Measurements from ENCODE around the gene PARD3B. TPM values are rescaled to one million over a fixed set of nuclear protein-coding genes. Genes with fewer than 3 reads are reported as not detected.

PARD3B gene
- total and polyA plus RNA-seq, 2 of the 13 experiments (the other 11 are each of a cell fraction or from before 2014, with no cell fraction given): 0.71 to 2.3 TPM

DNA sequence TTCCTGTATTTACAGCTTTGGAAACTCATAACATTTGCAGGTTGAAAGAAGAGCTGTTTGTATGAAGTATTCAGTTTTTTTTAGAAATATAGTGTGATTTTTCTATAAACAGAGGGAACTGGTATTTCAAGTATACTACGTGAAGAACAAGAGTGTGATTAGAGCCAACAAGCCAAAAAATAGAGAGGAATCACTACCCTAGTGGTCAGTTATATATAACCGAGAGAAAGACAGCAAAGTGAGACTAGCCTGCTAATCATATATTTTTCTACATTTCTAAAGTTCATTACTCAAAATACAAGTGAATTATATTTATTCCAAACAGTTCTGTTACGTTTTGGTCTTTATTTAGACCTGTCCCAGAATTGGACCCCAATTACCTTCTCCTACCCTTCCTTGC is 692.2 kb downstream of the PARD3B start:
- no peak for FAIRE-seq
- ChIA-PET CTCF (ENCODE audit: low intra/inter-chr PET ratio, low total read pairs) (no interaction called here), POLR2A (no interaction called here)
- Histone ChIP-seq H3K4me3 (replicated peaks in 1 of 3; ENCODE audit: insufficient read depth in 1 of 3, low read depth in 2 of 3, low read length in 3 of 3) (no peak overlapping the region), H3K27ac (ENCODE audit: extremely low read length, insufficient read depth, low read length) (no peak overlapping the region), H3K9ac (ENCODE audit: insufficient read depth, low read depth, low read length) (no peak overlapping the region), H2AFZ (ENCODE audit: low read length) (no peak overlapping the region), H3K79me2 (ENCODE audit: insufficient read depth, low read length) (no peaks in the 10 kb centered on the region), H4K20me1 (ENCODE audit: insufficient read depth, low read length) (no peaks in the 10 kb centered on the region), H3K36me3 (replicated peaks in 1 of 2; ENCODE audit: control insufficient read depth in 1 of 2, insufficient read depth in 2 of 2, low read length in 2 of 2) (no peaks in the 10 kb centered on the region), H3K4me1 (ENCODE audit: insufficient read depth, low read length) (no peaks in the 10 kb centered on the region), H3K27me3 (ENCODE audit: control insufficient read depth in 1 of 2, insufficient read depth in 2 of 2, low read length in 2 of 2) (no peaks in the 10 kb centered on the region), H3K9me3 (ENCODE audit: low read length) (peaks cover 3% of the 10 kb centered on the region; the same call in 1 of the 2 replicates), H3K4me2 (ENCODE audit: low read depth, low read length) (no peak overlapping the region)
- ATAC-seq: 0 out of 3 replicates have a peak, but pooled peaks have one; percentile 33
- no TSS peak for BruUV-seq (replicated peaks)
- no peak for TF ChIP-seq ATRX (CRISPR knock-in tag; IDR thresholded peaks at IDR 0.05; ENCODE audit: borderline replicate concordance)
- TF ChIP-seq, protein P1, sequence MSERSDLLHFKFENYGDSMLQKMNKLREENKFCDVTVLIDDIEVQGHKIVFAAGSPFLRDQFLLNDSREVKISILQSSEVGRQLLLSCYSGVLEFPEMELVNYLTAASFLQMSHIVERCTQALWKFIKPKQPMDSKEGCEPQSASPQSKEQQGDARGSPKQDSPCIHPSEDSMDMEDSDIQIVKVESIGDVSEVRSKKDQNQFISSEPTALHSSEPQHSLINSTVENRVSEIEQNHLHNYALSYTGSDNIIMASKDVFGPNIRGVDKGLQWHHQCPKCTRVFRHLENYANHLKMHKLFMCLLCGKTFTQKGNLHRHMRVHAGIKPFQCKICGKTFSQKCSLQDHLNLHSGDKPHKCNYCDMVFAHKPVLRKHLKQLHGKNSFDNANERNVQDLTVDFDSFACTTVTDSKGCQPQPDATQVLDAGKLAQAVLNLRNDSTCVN (CRISPR knock-in tag; IDR thresholded peaks at IDR 0.05; ENCODE audit: borderline replicate concordance): no peak
- TF ChIP-seq PRPF4 (IDR thresholded peaks at IDR 0.05; ENCODE audit: low read depth, low read length, poor library complexity, severe bottlenecking): no peak
- TF ChIP-seq, protein P2, sequence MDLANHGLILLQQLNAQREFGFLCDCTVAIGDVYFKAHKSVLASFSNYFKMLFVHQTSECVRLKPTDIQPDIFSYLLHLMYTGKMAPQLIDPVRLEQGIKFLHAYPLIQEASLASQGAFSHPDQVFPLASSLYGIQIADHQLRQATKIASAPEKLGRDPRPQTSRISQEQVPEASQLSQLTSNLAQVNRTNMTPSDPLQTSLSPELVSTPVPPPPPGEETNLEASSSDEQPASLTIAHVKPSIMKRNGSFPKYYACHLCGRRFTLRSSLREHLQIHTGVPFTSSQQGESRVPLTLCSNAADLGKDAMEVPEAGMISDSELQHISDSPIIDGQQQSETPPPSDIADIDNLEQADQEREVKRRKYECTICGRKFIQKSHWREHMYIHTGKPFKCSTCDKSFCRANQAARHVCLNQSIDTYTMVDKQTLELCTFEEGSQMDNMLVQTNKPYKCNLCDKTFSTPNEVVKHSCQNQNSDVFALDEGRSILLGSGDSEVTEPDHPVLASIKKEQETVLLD (CRISPR knock-in tag; IDR thresholded peaks at IDR 0.05; ENCODE audit: low read depth): no peak
- TF ChIP-seq, protein P3, sequence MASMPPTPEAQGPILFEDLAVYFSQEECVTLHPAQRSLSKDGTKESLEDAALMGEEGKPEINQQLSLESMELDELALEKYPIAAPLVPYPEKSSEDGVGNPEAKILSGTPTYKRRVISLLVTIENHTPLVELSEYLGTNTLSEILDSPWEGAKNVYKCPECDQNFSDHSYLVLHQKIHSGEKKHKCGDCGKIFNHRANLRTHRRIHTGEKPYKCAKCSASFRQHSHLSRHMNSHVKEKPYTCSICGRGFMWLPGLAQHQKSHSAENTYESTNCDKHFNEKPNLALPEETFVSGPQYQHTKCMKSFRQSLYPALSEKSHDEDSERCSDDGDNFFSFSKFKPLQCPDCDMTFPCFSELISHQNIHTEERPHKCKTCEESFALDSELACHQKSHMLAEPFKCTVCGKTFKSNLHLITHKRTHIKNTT (CRISPR knock-in tag; IDR thresholded peaks at IDR 0.05): no peak
- TF ChIP-seq, protein P4, sequence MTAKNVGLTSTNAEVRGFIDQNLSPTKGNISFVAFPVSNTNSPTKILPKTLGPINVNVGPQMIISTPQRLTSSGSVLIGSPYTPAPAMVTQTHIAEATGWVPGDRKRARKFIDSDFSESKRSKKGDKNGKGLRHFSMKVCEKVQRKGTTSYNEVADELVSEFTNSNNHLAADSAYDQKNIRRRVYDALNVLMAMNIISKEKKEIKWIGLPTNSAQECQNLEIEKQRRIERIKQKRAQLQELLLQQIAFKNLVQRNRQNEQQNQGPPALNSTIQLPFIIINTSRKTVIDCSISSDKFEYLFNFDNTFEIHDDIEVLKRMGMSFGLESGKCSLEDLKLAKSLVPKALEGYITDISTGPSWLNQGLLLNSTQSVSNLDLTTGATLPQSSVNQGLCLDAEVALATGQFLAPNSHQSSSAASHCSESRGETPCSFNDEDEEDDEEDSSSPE (CRISPR knock-in tag; IDR thresholded peaks at IDR 0.05): no peak
- TF ChIP-seq HMG20A (CRISPR knock-in tag; IDR thresholded peaks at IDR 0.05; ENCODE audit: borderline replicate concordance): no peak
- TF ChIP-seq KMT2A (CRISPR knock-in tag; IDR thresholded peaks at IDR 0.05): no peak
- TF ChIP-seq, protein P5, sequence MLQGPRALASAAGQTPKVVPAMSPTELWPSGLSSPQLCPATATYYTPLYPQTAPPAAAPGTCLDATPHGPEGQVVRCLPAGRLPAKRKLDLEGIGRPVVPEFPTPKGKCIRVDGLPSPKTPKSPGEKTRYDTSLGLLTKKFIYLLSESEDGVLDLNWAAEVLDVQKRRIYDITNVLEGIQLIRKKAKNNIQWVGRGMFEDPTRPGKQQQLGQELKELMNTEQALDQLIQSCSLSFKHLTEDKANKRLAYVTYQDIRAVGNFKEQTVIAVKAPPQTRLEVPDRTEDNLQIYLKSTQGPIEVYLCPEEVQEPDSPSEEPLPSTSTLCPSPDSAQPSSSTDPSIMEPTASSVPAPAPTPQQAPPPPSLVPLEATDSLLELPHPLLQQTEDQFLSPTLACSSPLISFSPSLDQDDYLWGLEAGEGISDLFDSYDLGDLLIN (CRISPR knock-in tag; IDR thresholded peaks at IDR 0.05; ENCODE audit: borderline replicate concordance): no peak
- no peak for TF ChIP-seq FOXO1 (CRISPR knock-in tag; IDR thresholded peaks at IDR 0.05)
- in situ Hi-C loops (cut with HindIII; ENCODE audit: extremely low pct_ligation_motif_present, low pct_unique_long_range_greater_than_20kb): no loop called here
- no peak for DNase-seq (ENCODE audit: low spot score)
- WGBS (ENCODE audit: low lambda C conversion rate): 39% methylated on average over 3 of the region's 3 CpGs
- intact Hi-C loops (cut with micrococcal nuclease; ENCODE audit: unreplicated experiment): no loop called here

Data from HepG2 (cell line).